HPDE6-E6E7 (cell line): ENCODE data around the gene RBPJ.
A peak's percentile ranks its signal among the peaks of the same experiment; 100 is the strongest.

Experiments
- DNase-seq: peaks from one replicate; pipeline ENCODE4 v3.0.0; 2011; ENCODE audit warnings: missing footprints; ENCODE audit errors: extremely low spot score

RBPJ gene

DNA sequence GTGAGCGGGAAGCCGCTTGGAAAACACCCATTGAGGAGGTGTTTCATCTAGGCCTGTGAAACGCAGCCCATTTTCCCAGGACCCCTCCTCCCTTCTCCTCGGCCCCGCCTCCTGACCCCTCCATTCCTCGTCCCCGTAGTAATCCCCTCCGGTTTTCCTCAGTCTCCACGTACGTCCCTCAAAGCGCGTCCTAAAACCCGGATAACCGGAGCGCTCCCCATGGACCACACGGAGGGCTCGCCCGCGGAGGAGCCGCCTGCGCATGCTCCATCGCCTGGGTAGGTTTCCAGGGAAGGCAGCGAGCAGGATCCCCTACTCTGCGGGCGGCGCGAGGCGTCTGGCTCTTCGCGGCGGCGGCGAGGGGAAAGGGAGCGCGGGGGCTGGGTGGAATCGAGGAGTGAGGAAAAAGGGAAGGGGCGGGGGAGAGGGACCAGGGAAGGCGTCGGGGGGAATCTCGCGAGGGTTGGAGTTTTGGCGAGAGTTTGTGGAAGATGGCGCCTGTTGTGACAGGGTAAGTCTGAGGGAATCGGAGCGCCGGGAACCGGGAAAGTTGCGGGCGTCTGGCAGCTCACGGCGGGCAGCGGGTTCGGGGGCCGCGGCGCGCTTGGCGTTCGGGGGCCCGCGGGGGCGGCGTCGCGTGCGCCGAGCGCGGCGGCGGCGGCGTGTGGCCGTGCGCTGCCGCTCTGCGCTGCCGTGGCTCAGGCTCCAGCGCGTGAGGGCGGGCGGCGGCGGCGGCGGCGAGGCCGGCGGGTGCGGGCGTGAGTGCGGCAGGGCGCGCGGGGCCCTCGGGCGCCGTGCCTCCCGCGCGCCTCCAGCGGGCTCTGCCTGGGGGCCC is at the start of gene RBPJ:
Gene RBPJ, plus strand, starts transcription at position 477 of the 835 bp plus-strand sequence. Its CDS starts 15 bp downstream, at position 492.
- peak; percentile 69 for DNase-seq

DNA sequence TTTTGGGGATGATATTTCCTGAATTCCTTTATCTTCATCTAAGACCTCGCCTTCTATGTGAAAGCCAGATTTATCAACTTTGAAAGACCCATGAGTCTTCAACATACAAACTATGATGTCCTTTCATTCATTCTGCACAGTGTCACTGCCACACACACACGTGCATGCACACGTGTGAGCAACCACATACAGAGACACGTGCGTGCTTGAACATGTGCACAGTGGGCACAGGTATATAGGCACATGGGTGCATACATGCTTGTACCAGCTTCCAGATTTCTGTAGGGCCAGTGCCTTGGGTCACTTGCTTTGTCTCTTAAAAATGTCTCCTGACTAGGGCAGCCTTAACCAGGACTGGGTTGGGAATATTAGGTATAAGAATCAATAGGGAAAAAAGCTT is 49.1 kb upstream of the RBPJ start:
- DNase-seq = no peak

DNA sequence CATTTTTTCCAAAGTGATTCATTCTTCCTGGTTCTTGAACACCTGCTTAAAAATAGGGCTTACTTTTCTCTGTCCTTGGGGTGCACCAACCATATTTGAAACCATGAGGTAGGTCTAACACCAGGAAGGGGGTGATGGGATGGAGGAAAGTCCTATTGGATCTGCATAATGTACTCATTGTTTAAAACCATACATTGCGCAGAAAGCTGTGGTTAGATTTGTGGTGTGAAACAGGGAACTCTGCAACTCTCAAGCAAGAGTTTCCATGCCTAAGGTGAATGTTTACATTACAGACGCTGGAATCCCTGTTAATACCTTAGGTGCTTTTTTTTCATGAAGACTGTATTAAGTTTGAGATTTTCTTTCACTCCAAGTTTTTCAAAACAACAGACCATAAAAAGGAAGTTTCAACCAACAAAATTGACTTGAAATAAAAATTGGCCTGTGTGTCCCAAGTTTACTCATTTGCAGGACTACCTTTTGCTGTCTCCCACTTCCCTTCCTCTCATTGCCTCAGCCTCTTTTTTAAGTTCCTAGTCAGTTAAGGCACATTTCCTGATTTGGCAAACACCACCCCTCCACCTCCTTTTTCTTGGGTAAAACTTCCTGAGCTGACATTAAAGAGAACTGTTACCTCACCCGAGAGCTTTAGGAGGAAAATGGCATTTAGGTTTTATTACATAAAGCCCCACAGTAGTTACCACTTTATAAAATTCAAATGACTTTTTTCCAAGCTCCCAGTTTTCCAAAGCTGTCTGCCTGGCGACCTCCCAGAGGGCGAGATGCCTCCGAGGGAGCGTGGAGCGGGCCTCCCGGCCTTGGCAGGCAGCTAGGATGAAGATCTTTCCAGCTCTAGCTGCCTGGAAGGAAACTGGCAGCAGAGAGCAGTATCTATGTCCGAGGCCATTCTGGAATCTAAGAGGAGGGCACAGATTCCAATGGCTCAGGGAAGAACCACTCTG is 47.9 kb upstream of the RBPJ start:
- no peak for DNase-seq

DNA sequence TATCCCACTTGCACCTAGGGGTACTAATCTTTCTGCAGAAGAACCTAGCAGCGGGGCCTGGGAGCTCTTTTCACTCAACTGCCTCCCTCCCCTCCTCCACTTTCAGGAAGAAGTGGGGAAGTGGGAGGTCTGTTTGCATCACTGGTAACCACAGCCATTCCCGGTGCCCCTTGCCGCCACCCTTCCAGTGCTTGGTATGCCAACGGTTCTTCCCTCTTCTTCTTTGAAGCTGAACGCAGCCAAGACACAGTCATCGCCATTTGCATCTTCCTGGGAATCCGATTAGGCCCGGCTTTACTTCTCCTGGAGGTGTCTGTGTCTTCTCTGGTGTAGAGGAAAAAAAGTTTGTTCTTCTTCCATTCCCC is 47.2 kb upstream of the RBPJ start:
- no peak for DNase-seq

DNA sequence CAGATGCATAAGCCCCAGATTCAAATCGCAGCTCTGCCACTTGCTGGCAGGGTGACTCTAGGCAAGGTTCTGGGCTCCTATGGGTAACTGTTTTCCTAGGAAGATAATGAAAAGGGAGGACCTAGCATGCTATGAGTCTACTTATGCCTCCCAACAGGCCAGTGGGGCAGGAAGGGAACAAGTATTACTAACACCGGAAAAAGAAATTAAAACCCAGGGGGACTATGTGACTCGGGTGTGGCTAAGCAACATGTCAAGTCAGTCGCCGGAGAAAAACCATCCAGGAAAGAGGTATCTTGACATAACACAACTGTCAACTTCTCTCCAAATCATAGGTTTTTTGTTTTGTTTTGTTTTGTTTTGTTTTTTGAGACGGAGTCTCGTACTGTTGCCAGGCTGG is 45.5 kb upstream of the RBPJ start:
- DNase-seq = no peak

DNA sequence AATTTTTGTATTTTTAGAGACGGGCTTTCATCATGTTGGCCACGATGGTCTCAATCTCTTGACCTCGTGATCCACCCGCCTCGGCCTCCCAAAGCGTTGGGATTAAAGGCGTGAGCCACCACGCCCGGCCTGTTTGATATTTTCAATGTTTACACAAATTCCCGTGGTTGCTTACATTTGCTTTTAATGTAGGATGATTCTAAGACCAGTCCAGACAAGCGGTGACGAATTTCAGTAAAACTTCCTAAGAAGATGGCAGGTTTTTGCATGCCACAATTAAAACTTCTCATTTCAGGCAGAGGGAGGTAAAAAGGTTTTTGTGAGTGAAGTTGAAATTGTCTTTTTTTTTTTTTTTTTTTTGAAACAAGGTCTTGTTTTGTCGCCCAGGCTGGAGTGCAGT is 41.4 kb upstream of the RBPJ start:
- no peak for DNase-seq

DNA sequence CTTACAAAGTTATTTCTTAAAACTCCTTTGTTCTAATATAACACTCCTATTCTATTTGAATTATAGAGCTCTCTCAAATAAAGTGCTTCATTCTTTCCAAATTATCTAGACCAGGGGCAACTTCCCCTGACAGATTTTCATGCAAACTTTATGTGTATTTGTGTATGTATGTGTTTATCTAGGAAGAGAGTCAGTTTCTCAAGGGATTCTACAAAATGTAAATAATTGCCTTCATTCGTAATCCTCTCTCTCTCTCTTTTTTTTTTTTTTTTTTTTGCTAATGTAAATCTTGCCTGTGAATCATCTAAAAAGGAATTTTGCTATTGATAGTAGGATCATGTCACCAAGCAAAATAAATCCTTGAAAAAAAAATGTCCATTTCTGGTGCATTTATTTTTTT is 38.9 kb upstream of the RBPJ start:
- no peak for DNase-seq

DNA sequence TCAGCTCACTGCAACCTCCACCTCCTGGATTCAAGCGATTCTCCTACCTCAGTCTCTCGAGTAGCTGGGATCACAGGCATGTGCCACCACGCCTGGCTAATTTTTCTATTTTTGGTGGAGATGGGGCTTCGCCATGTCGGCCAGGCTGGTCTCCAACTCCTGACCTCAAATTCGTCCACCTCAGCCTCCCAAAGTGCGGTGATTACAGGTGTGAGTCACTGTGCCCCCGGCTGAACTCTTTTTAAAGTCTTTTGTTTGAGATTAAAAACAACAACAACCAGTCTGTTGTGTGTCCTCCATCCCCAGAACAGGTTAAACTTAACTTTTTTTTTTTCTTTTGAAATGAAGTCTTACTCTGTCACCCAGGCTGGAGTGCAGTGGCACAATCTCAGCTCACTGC is 36.3 kb upstream of the RBPJ start:
- DNase-seq = no peak

DNA sequence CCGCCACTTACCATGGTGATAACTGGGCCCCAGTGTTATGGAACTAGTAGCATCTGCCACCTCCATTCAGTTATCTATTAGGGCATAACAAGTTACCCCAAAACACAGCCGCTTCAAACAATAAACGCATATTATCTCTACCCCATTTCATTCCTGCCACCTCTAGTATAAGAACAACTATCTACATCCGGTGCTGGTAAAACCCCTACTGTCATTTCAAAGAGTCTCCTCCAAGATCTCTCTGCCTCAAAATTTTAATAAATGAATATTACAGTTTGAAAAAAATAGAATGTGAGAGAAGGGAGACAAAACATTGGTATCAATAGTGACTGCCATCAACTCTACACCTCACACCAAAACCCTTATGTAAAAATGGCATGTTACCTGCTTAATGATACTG is 35.5 kb upstream of the RBPJ start:
- DNase-seq = no peak

DNA sequence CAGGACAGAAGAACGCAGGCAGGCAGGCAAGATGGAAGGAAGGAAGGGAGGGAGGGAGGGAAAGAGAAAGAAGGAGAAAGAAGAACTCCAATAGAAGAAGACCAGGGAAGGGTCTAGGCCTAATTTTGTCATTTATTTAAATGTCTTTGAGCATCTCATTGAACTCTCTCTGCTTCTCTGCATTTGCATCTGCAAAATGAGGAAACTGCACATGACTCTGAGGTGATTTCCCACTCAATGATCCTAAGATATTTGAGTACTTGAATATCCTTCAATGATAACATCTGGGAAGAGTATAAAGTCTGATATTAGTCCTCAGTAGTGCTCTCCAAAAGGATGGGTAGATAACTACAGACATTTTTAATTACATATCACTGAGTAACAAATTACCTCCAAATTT is 33.1 kb upstream of the RBPJ start:
- no peak for DNase-seq

DNA sequence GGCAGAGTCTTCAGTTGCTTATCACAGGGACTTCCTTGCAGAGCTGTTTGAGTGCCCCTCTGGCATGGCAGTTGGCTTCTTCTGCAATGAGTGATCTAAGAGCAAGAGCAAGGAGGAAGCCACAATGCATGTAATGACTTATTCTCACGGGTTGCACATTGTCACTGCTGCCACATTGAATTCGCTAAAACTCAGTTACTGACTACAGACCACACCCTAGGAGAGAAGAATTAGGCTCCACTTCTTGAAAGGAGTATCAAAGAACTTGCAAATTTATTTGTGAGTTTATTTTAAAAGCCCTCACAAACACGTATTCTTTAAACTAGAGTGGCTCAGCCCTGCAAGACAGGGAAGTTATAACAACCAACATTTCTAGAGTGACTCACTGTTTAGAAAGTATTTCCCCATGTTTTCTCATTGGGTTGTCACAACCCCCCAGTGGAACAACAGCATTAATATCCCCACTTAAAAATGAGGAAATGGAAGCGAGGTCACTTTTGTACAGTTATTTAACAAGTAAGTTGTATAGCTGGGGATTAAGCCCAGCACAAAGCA is 32.4 kb upstream of the RBPJ start:
- peak; percentile 59 for DNase-seq

DNA sequence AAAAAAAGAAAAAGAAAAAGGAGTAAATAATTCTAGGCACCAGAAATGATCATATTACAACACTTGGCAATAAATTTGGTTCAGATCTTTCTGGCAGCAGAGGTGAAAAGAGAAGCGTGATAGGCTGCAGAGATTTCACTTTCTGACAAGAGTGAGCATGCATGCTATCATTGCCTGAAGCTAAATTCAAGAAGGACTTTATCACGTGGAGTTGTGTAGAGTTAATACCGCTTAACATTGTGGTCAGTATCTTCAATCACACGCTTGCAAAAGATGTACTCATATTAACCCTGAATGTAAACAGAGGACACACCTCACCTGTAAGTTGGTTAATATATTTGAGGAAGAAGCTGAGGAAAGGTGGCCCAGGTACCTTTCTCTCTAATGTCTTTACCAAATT is 31.4 kb upstream of the RBPJ start:
- DNase-seq = peak; percentile 63

DNA sequence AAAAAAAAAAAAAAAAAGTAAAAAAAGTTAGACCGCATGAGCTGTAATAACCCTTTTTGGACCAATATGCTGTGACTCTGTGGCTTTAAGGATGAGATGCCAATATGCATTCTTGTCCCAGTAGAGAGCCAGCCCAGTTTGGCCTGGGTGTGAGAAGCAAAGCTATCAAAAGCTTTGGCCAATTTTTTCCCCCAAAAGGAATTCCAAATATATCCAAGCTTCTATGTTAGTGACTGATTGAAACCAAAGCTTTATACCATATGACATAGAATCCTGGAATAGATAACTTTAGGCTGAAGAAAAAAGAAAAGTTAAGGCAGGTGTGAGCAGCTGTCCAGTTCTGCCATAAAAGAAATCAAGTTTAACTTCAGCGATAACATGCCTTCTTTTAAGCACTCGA is 30.5 kb upstream of the RBPJ start:
- DNase-seq = no peak

DNA sequence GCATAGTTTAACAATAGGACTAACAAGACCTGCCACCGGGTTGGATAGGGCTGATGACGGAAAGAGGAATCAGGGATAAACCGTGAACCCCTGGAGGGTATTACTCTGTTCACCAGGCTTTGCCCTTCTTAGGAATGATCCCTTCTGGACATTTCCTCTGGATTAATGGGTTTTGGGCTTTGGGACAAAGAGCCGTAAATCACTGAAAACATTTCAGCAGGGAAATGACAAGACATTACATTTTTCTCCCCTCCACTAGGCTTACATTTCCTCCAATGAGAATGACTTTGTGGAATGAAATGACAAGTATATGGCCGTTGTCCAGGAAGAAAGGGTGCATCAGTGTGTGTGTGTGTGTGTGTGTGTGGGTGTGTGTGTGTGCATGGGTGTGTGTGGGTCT is 25.9 kb upstream of the RBPJ start:
- DNase-seq = no peak

DNA sequence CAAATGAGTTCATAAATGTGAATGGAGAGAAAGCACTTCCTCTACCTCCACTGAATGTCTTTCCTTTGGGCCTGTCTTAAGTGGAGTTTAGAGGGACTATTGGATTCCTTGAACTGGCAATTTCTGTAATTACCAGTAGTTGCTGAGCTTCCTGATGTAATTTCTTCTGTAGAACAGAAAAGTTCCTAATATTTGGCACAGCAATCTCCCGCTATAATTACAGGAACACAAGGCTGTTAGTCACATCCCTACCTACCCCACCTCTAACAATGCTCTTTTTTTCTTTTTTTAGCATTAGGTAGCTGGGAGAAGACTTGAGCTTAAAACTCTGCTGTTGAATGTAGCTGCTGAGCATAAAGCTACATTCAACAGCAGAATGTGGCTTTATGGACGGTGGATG is 24.8 kb upstream of the RBPJ start:
- DNase-seq = no peak

DNA sequence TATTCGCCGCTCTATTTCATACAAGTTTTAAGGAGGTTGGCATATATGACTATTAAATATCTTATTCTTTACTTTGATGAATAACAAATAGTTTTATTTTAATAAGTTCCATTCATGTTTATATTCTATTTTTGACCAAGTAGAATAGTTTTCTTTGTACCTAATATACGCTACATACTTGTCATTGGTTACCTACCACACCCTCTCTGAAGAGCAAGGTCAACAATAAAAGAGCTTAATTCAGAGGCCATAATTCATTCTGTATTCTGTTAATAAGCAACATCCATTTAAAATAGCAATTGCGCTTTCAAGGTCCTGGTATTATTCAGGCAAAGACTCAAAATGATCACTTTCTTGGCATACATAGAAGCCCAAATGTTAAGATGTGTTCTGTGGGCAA is 24.3 kb upstream of the RBPJ start:
- no peak for DNase-seq

DNA sequence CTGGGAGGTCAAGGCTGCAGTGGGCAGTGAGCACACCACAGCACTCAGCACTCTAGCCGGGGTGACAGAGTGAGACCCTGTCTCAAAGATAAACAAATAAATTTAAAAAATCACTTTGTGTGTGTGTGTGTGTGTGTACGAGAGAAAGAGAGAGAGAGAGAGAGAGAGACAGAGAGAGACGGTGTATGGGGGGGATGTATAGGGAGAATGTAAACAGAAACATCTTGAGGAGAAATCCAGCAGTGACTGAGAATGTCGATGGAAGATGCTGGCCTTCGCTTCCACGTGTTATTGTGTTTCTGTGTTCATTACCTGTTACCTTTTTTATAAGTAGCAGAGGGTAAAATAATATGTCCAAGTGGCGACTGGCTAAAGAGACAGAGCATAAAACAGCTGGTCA is 23.6 kb upstream of the RBPJ start:
- DNase-seq = no peak

DNA sequence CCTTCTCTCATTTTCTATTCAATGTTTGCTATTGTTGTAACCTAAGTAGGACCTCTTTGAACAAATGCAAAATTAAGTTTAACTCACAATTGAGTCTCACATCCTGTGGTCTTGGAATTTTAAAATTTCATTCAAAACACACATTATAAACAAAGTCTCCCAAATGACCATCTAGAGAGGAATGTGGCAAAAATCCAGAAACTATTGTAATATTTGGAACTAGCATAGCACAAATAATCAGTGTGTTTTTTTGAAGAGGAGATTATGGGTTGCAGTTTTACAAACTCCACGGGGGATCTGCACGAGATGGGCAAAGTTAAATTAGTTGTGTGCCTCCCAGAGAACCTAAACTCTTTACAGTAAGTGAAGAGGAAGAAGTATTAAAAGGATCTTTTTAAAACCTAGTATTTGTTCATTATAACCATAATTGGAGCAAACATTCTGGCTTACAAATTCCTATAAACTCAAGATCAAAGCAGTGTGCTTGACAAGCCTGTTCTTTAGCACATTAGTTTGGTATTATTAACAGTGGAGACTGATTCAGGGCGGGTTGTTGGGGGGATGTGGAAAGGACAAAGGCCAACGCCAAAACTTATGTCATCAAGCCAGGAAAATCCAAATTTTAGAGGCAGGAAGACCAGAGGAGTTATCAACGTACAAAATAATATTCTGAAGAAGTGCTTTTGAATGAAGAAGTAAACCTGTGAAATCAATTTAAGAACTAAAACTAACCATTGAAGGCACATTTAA is 22.4 kb upstream of the RBPJ start:
- DNase-seq = no peak

DNA sequence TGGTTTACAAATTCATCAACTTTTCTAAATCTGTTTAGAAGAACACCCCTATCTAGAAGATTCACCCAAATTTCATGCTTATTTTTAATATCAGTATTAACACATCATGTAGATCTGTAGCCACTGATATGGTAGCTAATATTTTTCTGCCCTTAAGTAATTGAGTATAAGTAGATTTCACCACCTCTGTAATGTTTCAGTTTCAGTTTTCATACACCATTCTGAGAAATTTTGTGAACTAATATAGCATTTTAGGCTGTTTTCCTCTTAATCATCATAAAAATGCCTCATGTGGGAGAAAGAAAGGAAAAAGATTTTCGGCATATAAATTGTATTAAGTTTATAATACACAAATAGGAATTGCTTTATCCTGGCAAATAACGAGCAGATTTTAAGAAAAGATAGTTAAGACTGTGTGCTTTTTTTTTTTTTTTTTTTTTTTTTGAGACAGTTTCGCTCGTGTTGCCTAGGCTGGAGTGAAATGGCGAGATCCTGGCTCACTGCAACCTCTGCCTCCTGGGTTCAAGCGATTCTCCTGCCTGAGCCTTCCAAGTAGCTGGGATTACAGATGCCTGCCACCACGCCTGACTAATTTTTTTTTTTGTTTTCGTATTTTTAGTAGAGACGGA is 21.4 kb upstream of the RBPJ start:
- no peak for DNase-seq

DNA sequence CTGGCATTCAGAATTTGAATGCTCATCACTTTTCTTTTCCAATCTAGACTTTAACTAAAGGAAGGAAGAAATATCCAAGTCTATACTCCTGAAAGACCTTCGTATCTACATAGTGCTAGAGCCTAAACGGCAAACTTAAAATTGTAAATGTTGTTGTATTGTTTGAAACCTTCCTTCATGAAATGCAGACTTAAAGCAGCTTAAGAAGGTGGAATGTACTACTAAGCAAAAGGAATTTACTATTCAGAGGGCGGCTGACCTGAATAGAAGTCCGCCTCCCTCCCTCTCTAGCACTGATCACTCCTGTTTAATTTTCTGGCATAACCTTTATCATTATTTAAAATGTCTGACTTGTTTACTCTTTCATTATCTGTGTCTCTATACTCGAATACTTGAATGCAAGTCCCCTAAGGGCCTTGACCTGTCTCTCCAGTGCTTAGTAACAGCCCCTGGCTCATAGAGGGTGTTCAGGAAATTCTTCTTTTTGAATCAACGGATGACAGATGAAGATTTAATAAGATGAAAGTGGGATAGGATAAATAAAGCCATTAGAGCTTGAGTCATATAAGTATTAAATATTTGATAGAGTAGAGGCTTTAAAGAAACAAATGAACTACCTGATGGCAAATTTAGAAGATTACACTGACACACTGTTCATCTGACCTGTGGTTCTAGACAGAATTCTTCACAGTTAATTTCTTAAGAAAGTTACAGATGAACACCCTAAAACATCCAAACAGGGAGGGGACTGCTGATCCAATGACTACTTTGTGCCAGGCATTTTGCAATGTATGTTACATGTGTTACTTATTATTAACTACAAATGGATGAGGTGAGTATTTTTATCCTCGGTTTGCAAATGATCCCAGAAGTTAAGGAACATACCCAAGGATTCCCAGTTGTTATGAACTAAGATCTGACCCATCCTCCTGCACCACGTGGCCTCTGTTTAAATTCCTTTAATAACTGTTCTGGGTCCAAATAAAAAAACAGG is 20.2 kb upstream of the RBPJ start:
- DNase-seq = no peak
